Stimulated activated CD8-positive, alpha-beta memory T cell treated with anti-CD3 and anti-CD28 coated beads, Interleukin-7, amount 100 ng/mL, for 48 hours (primary cell): ENCODE measurements around the gene AGAP1.

Experiments used
- DNase-seq, 2 donors: peaks; one replicate each; pipeline ENCODE4 v3.0.0-alpha.2; 2020; ENCODE audit warnings: low read depth in 1 of 2; ENCODE audit errors: extremely low read depth in 1 of 2

Gene AGAP1

DNA sequence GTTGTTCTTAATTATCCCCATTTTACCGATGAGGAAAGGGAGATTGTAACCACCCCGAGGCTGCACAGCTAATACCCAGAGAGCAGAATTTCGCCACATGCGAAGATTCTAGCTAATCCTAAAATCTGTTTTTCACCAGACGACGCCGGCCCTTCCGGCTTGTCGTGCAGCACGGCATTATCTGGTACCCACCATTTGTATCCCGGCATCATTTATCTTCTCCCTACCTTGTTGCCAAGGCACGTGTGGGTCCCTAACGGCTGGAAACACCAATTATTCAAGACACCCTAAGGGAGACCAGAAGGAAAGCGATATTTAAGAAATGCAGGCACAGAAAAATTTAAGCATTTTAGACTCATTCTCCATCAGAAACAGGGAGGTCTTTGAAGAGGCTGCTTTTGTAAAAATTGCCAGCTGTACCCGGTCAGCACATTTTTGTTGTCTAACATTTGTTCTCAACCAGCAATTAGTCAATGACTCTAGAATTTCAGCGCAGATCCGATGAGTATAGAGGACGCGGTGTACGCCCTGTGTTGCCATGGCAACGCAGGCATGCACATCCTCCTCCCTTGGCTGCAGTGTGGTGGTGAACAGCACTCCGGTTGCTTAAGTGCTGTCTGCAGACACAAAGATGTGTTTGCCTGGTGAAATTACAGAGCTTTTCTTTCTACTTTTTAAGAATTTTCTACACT lies 111.6 kb downstream of the AGAP1 start:
- DNase-seq: no peak

DNA sequence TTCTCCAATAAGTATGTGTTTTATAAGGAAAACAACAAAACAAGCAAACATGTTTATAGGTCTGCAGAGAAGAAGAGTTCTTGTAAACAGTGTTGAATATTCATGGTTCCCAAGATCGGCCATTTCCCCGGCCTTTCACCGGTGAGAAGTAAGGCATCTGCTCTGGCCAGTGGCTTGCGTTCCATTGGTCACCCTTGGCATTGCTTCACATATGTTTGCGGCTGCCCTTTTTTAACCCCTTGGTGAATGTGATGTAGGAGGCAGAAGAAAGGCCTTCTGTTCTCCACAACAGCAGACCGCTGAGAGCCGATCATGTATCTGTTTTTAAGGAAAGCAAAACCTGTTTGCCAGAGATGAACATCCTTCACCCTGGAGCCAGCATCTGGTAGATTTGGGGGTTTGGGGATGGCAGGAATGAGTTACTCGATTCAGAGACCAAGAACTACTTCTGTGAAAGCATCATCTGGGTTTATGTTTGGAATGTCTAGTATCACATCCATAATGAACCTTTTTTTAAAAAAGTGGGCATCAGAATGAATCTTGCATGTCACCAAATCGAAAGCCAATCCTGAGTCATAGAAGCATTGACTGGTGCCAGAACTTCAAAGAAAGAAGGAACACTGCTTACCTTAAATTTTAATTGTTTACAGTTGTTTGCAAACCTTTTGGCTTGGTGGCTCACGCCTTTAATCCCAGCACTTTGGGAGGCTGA lies 112.3 kb downstream of the AGAP1 start:
- DNase-seq: no peak

DNA sequence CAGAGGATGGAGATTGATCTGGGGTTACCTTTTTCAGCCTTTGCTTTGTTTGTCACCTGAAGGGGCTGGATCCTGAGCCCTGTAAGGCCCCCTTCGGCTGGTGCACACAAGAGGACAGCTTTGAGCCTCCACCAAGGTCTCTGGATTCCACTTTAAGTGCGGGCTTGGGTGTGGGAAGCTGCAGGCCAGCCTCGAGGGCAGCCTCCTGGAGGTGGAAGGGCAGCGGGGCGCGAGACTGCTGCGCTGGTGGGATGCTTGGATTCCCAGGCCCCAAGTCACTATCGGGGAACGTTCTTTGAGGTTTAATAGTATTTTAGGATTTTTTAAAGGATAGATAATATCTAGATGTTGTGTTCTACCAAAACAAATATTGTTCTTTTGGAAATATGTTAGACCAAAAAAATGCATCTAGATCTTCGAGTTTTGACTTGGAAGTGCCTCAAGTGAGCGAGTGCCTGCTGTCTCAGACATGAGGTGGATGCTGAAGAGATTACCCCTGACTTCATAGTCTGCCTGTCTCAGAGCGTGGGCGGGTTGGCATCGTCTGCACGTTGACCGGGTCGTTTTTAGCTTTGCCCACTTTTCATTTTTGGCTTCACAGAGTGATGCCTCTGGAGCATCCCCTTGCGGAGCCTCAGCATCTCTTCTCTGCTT lies 113.8 kb downstream of the AGAP1 start:
- DNase-seq: no peak

- DNase-seq: no peak
Observed at GRCh38 chr2:235608200-235608887, 114.5 kb downstream of the AGAP1 start.

GRCh38 chr2:235609321-235609720 lies 115.5 kb downstream of the AGAP1 start:
- no peak for DNase-seq

DNA sequence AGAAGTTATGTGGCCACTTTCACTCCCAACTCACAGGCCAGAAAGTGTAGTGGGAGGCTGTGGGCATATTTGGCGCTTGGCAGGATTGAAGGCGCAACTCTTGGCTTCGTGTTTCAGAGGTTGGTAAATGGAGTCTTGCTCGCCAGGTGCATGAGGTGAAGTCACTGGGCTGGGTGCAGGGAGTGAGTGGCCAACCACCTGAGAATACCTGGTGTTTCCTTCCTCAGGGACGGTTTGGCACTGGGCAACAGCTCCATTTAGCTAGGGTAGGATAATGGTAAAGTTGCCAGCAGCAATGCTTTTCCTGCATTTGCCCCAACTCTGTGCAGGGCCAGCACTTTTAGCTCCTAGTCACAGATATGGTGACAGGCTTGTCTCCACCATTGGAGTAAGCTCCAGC lies 115.9 kb downstream of the AGAP1 start:
- no peak for DNase-seq

DNA sequence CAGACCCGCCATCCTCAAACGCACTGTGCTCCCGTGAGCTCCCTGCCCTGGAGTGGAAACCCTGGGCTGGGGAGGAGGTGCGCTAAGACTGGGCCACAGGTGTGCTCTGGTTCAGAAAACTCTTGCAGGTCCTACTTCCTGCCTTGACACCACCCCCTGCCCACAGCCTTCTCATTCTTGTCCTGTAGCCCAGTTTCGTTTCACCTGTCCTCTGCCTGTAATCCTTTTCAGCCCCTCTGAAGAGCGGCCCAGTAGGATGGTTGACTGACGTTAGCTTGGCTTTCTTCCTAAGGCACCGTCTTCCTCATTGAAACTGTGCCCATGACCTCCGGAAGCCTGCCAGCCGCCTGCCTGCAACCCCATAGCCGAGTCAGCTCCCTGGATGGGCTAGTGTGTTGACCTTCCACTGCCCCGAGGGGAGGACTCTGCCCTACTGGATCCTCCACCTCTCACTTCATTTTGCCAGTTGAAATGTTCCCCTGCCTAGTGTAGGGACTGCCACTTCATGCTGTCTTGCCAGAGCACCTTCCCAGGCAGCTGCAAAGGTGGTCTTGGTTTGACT lies 116.9 kb downstream of the AGAP1 start:
- DNase-seq: no peak

DNA sequence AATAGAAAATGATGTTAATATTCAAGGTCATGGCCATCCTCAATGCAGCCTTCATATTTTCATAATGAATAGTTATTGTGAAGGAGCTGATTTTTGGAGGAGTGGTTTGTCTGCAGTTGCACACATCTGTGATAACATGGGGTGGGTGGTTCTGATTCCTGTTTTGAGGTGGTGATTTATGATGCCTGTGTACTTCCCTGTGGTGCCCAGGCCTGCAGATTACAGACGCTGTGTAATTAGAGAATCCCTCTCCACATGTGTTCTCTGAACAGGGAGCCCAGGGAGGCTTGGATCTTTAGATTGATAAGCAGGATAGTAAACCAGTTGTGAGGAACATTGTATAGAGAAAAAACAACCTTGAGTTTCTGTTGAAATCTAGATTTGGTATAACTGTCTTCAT lies 117.5 kb downstream of the AGAP1 start:
- no peak for DNase-seq

DNA sequence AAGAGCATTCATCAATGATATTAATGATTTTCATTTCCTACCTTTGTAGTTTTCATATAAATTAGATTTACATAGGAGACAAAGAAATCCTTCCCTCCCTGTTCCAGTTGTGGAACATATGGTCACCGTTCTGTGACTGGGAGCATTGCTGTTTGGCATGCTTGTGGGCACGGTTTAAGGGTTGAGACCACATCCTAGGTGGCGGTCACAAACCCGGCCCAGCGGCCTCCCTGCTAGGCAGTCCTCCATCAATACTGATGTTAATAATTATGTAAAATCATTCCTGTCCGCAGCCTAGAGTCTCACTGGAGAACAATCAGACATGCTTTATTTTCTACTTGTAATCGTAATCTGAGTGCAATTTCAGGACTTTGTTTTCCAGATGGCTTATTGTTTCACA lies 117.9 kb downstream of the AGAP1 start:
- no peak for DNase-seq

- no peak for DNase-seq
Observed at GRCh38 chr2:235612181-235612950, 118.5 kb downstream of the AGAP1 start.

GRCh38 chr2:235613649-235614048 lies 119.8 kb downstream of the AGAP1 start:
- no peak for DNase-seq

- DNase-seq: no peak
Observed at GRCh38 chr2:235614176-235614860, 120.5 kb downstream of the AGAP1 start.

GRCh38 chr2:235614900-235615712 lies 121.3 kb downstream of the AGAP1 start:
- DNase-seq: no peak

GRCh38 chr2:235616885-235617284 lies 123.0 kb downstream of the AGAP1 start:
- no peak for DNase-seq

DNA sequence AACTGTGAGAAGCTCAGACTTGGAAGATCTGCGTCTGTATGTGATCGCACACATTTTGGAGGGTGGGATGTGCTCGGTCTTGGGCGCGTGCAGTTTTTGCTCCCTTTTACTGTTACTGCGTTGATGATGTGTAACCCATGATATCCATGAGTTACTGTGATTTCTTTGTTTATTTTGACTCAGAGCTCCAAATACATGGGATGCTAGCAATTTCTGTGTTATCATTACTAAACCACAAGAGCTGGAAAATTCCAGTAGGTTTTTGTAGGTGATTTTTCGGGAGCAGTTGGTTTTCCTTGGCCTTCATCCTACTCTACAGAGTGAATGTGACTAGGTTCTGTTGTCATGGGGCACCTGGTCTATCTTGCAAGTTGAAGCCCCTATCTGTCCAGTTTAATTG lies 124.2 kb downstream of the AGAP1 start:
- no peak for DNase-seq

DNA sequence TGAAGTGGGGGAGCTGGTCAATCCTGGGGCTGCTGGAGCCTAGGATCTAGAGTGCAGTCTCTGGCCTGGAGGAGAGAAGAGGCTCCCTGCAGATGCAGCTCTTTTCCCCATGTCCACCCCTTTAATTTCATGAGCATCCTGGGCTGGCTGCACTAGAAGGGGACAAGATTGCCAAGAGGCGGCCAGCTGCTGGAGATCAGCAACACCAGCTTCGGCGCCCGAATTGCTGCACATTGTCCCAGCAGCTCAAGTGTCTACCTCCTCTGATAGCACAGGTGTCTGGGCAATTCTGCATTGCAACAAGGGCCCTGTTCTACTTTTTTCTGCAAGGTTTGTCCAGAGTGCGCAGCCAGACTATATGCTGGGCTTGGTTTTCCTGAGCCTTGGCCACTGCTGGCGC lies 125.7 kb downstream of the AGAP1 start:
- no peak for DNase-seq

GRCh38 chr2:235621736-235622135 lies 127.9 kb downstream of the AGAP1 start:
- no peak for DNase-seq

DNA sequence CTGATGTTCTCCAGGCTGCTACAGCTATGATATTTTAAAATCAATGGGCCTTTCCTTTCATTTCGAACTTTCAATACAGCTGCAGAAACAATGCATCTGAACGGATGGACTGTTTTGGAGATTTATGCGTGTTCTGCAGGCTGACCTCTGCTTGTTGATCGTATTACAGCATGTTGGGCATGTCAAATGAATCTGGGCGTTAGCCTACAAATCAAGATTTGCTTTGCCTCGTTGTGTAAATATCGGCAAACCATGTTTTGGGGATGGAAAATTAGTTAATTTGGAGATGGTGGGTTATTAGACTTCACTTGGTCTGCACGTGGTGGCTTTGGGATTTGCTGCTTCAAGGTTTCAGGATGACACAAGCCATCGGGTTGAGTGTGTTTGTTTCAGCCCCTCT lies 129.3 kb downstream of the AGAP1 start:
- no peak for DNase-seq

DNA sequence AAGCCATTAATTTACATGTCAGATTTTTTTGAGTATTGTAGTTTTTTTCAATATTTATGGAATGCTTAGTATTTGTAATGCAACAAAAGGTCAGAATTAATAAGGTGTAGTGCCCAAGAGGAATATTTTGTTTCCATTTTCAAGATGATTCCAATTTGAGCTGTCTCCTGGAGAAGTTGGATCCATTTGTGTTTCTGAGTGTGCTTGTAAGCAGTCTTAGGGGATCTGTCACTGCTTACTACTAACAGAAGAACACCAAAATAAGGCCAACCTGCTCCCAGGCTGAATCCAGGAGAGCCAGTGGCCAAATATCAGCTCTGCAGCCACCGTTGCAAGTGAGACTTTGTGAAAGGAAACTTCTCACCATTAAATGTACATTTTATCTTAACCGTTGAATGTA lies 129.9 kb downstream of the AGAP1 start:
- no peak for DNase-seq
